Liver (tissue), 9 donors: Measurements from ENCODE around the gene SLIT3. TPM values are rescaled to one million over a fixed set of nuclear protein-coding genes. Genes with fewer than 3 reads are reported as not detected.

Experiments
- DNase-seq: peaks from one replicate; pipeline ENCODE4 v3.0.0-alpha.2; 2017; ENCODE audit warnings: low spot score
- H3K27ac ChIP-seq, 2 donors: one replicate each; pipeline ENCODE4 v1.7.0; 2013; ENCODE audit warnings: inconsistent platforms in 2 of 2, low read length in 2 of 2, control low read depth in 1 of 2, low read depth in 1 of 2, mild to moderate bottlenecking in 1 of 2
- H3K27me3 ChIP-seq, 4 donors: one replicate each; pipeline versions ENCODE4 v1.6.1 to v1.7.0; 2013; ENCODE audit warnings: low read length in 3 of 4, inconsistent platforms in 1 of 4, mild to moderate bottlenecking in 1 of 4, moderate library complexity in 1 of 4; ENCODE audit not compliant: control insufficient read depth in 4 of 4, insufficient read depth in 4 of 4
- H3K36me3 ChIP-seq, 4 donors: one replicate each; pipeline versions ENCODE4 v1.6.1 to v1.7.0; 2013; ENCODE audit warnings: low read length in 3 of 4, mild to moderate bottlenecking in 3 of 4, low read depth in 1 of 4, moderate library complexity in 1 of 4; ENCODE audit not compliant: control insufficient read depth in 4 of 4, insufficient read depth in 3 of 4
- H3K4me1 ChIP-seq, 4 donors: one replicate each; pipeline versions ENCODE4 v1.6.1 to v1.7.0; 2013; ENCODE audit warnings: low read length in 3 of 4, mild to moderate bottlenecking in 3 of 4, moderate library complexity in 1 of 4; ENCODE audit not compliant: control insufficient read depth in 4 of 4, insufficient read depth in 4 of 4
- H3K4me3 ChIP-seq, 3 donors: one replicate each; pipeline versions ENCODE4 v1.6.1 to v1.7.0; 2013; ENCODE audit warnings: low read length in 3 of 3, control low read depth in 1 of 3, low read depth in 1 of 3, mild to moderate bottlenecking in 1 of 3
- H3K9ac ChIP-seq, 2 donors: one replicate each; pipeline ENCODE4 v1.7.0; 2013; ENCODE audit warnings: low read length in 2 of 2, mild to moderate bottlenecking in 2 of 2, moderate library complexity in 2 of 2, control low read depth in 1 of 2, low read depth in 1 of 2
- H3K9me3 ChIP-seq, 4 donors: one replicate each; pipeline versions ENCODE4 v1.6.1 to v1.7.0; 2013; ENCODE audit warnings: low read length in 3 of 4; ENCODE audit not compliant: control insufficient read depth in 4 of 4
- ATF3 ChIP-seq: IDR thresholded peaks from 2 replicates; pipeline ENCODE4 v1.6.1; 2016; ENCODE audit warnings: antibody characterized with exemption
- EGR1 ChIP-seq, 2 donors: IDR thresholded peaks; 2 replicates each; pipeline ENCODE4 v1.6.1; 2016 to 2018; ENCODE audit warnings: antibody characterized with exemption in 2 of 2, low read depth in 2 of 2
- FOXA1 ChIP-seq: IDR thresholded peaks from 2 replicates; pipeline ENCODE4 v1.6.1; 2016; ENCODE audit warnings: antibody characterized with exemption
- FOXA2 ChIP-seq: IDR thresholded peaks from 2 replicates; pipeline ENCODE4 v1.6.1; 2016; ENCODE audit warnings: antibody characterized with exemption
- GABPA ChIP-seq, 2 donors: IDR thresholded peaks in 1 of 2; conservative IDR thresholded peaks in 1 of 2; 2 replicates each; pipeline ENCODE4 v1.6.1; 2016; ENCODE audit warnings: antibody characterized with exemption in 2 of 2, mild to moderate bottlenecking in 1 of 2, moderate library complexity in 1 of 2
- HNF4A ChIP-seq, 2 donors: conservative IDR thresholded peaks; 2 replicates each; pipeline ENCODE4 v1.6.1; 2016; ENCODE audit warnings: antibody characterized with exemption in 2 of 2, mild to moderate bottlenecking in 2 of 2
- HNF4G ChIP-seq: IDR thresholded peaks from 2 replicates; pipeline ENCODE4 v1.6.1; 2016; ENCODE audit warnings: antibody characterized with exemption
- MAX ChIP-seq: IDR thresholded peaks from 2 replicates; pipeline ENCODE4 v1.6.1; 2016; ENCODE audit warnings: antibody characterized with exemption
- NR2F2 ChIP-seq: IDR thresholded peaks from 2 replicates; pipeline ENCODE4 v1.6.1; 2016; ENCODE audit warnings: antibody characterized with exemption
- RAD21 ChIP-seq, 2 donors: IDR thresholded peaks; 2 replicates each; pipeline ENCODE4 v1.6.1; 2016; ENCODE audit warnings: antibody characterized with exemption in 2 of 2, mild to moderate bottlenecking in 2 of 2
- RXRA ChIP-seq, 2 donors: IDR thresholded peaks; 2 replicates each; pipeline ENCODE4 v1.6.1; 2017 to 2018; ENCODE audit warnings: antibody characterized with exemption in 2 of 2, mild to moderate bottlenecking in 1 of 2
- SP1 ChIP-seq: IDR thresholded peaks from 2 replicates; pipeline ENCODE4 v1.6.1; 2018; ENCODE audit warnings: antibody characterized with exemption, mild to moderate bottlenecking
- TAF1 ChIP-seq: conservative IDR thresholded peaks from 2 replicates; pipeline ENCODE4 v1.6.1; 2016; ENCODE audit warnings: antibody characterized with exemption, mild to moderate bottlenecking
- YY1 ChIP-seq: IDR thresholded peaks from 2 replicates; pipeline ENCODE4 v1.6.1; 2016; ENCODE audit warnings: antibody characterized with exemption, mild to moderate bottlenecking
- ZBTB33 ChIP-seq: IDR thresholded peaks from 2 replicates; pipeline ENCODE4 v1.6.1; 2016; ENCODE audit warnings: antibody characterized with exemption
- WGBS: extraction: QIAGEN DNeasy Blood & Tissue Kit; methylation state at CpG from one replicate; pipeline ENCODE4 v1.1.7; 2013; 5-methylcytosine and 5-hydroxymethylcytosine counted together
- polyA plus RNA-seq, 2 donors: library from polyadenylated mRNA; stranded (reverse) in 1 of 2; unstranded in 1 of 2; fragments of 200-250 nt in 1 of 2; fragments of >200 nt in 1 of 2; fragmentation: Nextera tagmentation in 1 of 2; extraction: Ambion mirVana in 1 of 2; gene quantifications; one replicate each; pipeline versions ENCODE4 v1.2.1 to v1.2.3, GENCODE V29; 2013 to 2015
- total RNA-seq, 2 donors: library from RNA; depleted of rRNA; stranded (reverse); fragments of >200 nt; gene quantifications; one replicate each; pipeline ENCODE4 v1.2.3, GENCODE V29; 2014
- TF ChIP-seq, protein P1 (sequence below): fragments of 150-350 bp; IDR thresholded peaks from 2 replicates; pipeline ENCODE4 v1.5.1; 2017; ENCODE audit warnings: improper control_type of control experiment, low read depth, low read length; ENCODE audit not compliant: missing input control
- TF ChIP-seq, protein P2 (sequence below): IDR thresholded peaks from 2 replicates; pipeline ENCODE4 v1.6.1; 2016; ENCODE audit warnings: antibody characterized with exemption, mild to moderate bottlenecking
- donor health status: healthy.
- donor health status: healthy.
- donor health status: healthy.
- donor health status: healthy.
- donor health status: healthy.

SLIT3 gene
- total and polyA plus RNA-seq, 4 donors = 0.61 to 1.3 (median 0.91) TPM

DNA sequence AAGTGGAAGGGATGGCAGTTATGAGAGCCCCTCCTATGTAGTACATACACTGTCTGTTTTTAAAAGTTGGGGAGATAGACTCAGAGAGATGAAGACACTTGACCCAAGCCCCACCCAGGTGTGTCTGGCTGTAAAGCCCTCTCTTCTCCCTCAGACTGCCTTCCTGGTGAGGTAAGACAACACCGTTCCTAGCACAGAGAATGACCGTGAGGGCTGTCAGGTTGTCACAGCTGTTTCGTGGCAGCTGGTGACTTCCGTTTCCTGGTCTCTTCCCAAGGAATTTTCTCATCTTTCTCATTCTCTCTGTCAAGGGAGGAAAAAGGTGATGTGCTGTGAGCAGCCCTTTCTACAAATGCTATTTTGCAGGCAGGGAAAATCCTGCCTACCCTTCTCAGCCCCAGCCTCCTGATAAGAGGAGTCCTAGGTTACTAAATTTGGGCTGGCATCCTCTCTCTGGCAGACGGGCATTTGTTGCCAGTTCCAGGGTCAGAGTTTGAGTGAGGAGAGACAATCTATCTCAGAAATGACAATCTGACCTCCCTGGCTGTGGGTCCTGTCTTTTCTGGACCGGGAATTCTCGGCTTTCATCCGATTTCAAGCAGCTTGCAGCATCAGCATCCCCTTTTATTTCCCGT lies 458.3 kb downstream of the SLIT3 start:
- Histone ChIP-seq H3K9ac (no peak overlapping the region), H3K27me3 (peaks cover 0 to 7% (median 2%) of the 10 kb centered on the region in 4 donors), H3K4me1 (no peaks in the 10 kb centered on the region), H3K27ac (no peak overlapping the region), H3K9me3 (no peaks in the 10 kb centered on the region), H3K4me3 (no peak overlapping the region), H3K36me3 (no peaks in the 10 kb centered on the region)
- TF ChIP-seq SP1 (no peak), FOXA2 (no peak), RAD21 (IDR thresholded peaks at IDR 0.05) (no peak), EGR1 (IDR thresholded peaks at IDR 0.05; ENCODE audit: low read depth in 2 of 2) (no peak), GABPA (IDR thresholded peaks at IDR 0.05 in 1 of 2, conservative IDR thresholded peaks at IDR 0.05 in 1 of 2) (no peak), HNF4A (conservative IDR thresholded peaks at IDR 0.05) (no peak), TAF1 (no peak), HNF4G (no peak), MAX (no peak), RXRA (IDR thresholded peaks at IDR 0.05) (no peak), YY1 (no peak), ATF3 (no peak), NR2F2 (no peak), ZBTB33 (no peak), FOXA1 (no peak)
- TF ChIP-seq, protein P1, sequence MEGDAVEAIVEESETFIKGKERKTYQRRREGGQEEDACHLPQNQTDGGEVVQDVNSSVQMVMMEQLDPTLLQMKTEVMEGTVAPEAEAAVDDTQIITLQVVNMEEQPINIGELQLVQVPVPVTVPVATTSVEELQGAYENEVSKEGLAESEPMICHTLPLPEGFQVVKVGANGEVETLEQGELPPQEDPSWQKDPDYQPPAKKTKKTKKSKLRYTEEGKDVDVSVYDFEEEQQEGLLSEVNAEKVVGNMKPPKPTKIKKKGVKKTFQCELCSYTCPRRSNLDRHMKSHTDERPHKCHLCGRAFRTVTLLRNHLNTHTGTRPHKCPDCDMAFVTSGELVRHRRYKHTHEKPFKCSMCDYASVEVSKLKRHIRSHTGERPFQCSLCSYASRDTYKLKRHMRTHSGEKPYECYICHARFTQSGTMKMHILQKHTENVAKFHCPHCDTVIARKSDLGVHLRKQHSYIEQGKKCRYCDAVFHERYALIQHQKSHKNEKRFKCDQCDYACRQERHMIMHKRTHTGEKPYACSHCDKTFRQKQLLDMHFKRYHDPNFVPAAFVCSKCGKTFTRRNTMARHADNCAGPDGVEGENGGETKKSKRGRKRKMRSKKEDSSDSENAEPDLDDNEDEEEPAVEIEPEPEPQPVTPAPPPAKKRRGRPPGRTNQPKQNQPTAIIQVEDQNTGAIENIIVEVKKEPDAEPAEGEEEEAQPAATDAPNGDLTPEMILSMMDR = no peak
- TF ChIP-seq, protein P2, sequence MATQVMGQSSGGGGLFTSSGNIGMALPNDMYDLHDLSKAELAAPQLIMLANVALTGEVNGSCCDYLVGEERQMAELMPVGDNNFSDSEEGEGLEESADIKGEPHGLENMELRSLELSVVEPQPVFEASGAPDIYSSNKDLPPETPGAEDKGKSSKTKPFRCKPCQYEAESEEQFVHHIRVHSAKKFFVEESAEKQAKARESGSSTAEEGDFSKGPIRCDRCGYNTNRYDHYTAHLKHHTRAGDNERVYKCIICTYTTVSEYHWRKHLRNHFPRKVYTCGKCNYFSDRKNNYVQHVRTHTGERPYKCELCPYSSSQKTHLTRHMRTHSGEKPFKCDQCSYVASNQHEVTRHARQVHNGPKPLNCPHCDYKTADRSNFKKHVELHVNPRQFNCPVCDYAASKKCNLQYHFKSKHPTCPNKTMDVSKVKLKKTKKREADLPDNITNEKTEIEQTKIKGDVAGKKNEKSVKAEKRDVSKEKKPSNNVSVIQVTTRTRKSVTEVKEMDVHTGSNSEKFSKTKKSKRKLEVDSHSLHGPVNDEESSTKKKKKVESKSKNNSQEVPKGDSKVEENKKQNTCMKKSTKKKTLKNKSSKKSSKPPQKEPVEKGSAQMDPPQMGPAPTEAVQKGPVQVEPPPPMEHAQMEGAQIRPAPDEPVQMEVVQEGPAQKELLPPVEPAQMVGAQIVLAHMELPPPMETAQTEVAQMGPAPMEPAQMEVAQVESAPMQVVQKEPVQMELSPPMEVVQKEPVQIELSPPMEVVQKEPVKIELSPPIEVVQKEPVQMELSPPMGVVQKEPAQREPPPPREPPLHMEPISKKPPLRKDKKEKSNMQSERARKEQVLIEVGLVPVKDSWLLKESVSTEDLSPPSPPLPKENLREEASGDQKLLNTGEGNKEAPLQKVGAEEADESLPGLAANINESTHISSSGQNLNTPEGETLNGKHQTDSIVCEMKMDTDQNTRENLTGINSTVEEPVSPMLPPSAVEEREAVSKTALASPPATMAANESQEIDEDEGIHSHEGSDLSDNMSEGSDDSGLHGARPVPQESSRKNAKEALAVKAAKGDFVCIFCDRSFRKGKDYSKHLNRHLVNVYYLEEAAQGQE = no peak
- DNase-seq = no peak
- WGBS = 58% methylated on average over 9 of the region's 9 CpGs
